ENCODE results near the gene PHRF1. TPM values are rescaled to one million over a fixed set of nuclear protein-coding genes. Genes with fewer than 3 reads are reported as not detected.
"Not testable (repeated sequence)": the region's sequence is repeated elsewhere in the genome, so short reads cannot be mapped to it uniquely, and the experiment has no call there.

PHRF1 gene
- total RNA-seq, 2 experiments from 2014 or later = 46.0 to 47.4 TPM

- POLR2A ChIA-PET = no interaction called here
- CTCF ChIA-PET = interaction anchor here (0.7 to 1.1 kb wide), 2 partner anchors 73 to 99 kb away, joined by 3 to 4 read pairs; no protein-coding TSS in a partner anchor
These were observed 77.6 kb downstream of the PHRF1 start for GRCh38 chr11:653837-654236.

DNA sequence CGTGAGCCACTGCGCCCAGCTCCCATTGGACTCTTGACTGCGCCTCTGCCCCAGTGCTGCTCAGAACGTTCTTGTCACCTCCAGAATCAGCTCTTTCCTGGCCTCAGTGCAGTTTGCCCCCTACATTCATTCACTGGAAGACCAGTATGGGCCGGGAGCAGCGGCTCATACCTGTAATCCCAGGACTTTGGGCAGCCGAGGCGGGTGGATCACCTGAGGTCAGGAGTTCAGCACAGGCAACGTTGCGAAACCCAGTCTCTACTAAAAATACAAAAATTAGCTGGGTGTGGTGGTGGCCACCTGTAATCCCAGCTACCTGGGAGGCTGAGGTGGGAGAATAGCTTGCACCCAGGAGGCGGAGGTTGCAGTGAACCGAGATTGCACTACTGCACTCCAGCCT, 78.2 kb downstream of the PHRF1 start:
- POLR2A ChIA-PET = not testable (repeated sequence)
- CTCF ChIA-PET = interaction anchor here (0.7 to 1.1 kb wide), 2 partner anchors 72 to 100 kb away, joined by 3 to 4 read pairs; no protein-coding TSS in a partner anchor

DNA sequence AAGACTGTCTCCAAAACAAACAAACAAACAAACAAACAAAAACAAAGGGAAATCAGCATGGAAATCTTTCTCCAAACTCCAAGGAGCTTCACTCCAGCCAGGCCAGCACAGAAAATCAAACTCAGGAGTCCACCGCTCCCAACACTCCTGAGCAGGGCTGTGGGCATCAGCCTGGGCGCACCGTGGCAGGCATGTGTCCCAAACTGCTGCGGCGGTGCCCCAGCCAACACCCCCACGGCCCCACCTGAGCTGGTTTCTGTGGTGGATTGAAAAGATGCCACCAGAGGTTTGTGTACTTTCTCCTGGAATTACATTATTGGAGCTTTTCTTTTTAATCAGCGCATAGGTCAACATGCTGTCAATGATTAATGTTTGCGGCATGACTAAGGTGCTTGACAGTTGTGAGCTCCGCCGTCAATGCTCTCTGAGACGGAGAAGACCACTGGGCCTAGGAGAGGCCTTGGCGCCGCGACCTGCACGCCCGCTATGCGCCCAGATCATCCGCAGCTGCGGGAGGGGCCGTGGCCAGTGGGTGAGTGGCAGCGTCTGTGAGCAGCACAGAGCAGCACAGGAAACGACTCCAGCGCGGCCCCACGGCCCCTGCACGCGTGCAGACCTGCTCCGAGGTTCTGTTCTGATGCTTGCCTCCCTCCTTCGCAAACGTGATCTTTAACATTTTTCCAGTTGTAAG, 78.9 kb downstream of the PHRF1 start:
- CTCF ChIA-PET = interaction anchor here (1.1 to 1.8 kb wide), 2 partner anchors 68 to 71 kb away, joined by 4 read pairs; no protein-coding TSS in a partner anchor
- POLR2A ChIA-PET = no interaction called here

DNA sequence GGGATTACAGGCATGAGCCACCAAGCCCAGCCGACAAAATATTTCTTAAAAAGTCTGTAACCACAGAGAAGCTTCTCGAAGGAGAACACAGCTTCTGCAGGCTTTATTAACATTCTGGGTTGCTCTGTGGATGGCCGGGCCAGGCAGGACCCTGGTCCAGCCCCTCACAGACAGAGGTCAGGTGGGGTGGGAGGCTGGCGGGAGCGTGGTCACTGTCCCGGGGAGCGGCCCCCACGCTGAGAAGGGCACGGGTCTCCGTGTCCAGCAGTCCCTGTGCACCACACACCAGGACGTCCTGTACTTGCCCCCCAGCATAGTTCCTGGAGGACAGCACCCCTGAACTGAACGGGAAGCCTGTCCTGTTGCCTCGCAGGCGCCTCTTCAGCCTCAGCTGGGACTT, 80.2 kb downstream of the PHRF1 start:
- ChIA-PET CTCF (interaction anchor here (1.8 to 2.1 kb wide), 2 partner anchors 67 kb away, joined by 4 to 8 read pairs; no protein-coding TSS in a partner anchor), POLR2A (no interaction called here)

DNA sequence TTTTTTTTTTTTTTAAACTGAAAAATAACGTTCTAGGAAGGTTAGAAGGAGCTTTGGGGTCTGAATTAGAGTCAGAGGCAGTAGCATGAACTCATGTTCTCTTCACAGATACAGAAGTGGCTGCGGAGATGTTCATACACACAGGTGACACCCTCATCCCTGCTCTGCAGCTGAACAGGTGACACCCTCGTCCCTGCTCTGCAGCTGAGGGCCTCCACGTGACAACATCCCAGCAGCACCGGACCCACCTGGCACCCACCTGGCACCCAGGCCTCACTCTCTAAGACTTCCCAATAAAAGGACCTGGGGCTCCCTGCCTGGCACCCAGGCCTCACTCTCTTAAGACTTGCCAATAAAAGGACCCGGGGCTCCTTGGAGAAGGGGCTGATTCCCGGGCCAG, 80.6 kb downstream of the PHRF1 start:
- ChIA-PET POLR2A (no interaction called here), CTCF (interaction anchor here (2.1 kb wide), 1 partner anchor 67 kb away, joined by 8 read pairs; no protein-coding TSS in a partner anchor)

DNA sequence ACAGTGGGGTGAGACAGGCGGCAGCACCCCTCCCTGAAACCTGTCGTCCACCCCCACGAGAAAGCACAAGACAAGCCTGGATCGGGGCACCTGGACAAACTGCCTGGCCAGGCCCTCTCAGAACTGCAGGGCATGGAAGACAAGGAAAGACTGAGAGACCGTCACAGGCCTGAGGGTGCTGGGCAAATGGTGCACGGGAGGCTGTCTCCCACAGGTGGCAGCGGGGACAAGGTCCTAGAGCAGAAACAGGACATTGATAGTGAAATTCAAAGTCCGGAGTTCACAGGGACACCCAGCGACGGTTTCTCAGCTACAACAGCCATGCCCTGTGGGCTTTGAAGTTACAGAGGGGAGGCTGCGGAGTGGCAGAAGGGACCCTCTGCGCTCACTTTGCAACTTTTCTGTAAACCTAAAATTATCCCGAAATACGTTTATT, 81.4 kb downstream of the PHRF1 start:
- POLR2A ChIA-PET = no interaction called here

GRCh38 chr11:659532-660085, 83.3 kb downstream of the PHRF1 start:
- ChIA-PET POLR2A (no interaction called here), CTCF (no interaction called here)

More for the DNA sequence above, 81.4 kb downstream of the PHRF1 start:
- CTCF ChIA-PET = interaction anchor here (2.1 kb wide), 1 partner anchor 66 kb away, joined by 8 read pairs; no protein-coding TSS in a partner anchor

GRCh38 chr11:660281-660680, 84.0 kb downstream of the PHRF1 start:
- POLR2A ChIA-PET = no interaction called here

GRCh38 chr11:660681-661444, 84.6 kb downstream of the PHRF1 start:
- POLR2A ChIA-PET = no interaction called here

More at GRCh38 chr11:660281-660680, 84.0 kb downstream of the PHRF1 start:
- CTCF ChIA-PET = interaction anchor here (1.3 to 2.6 kb wide), 2 partner anchors 11 to 63 kb away, joined by 3 to 13 read pairs; no protein-coding TSS in a partner anchor

More at GRCh38 chr11:660681-661444, 84.6 kb downstream of the PHRF1 start:
- CTCF ChIA-PET = interaction anchor here (1.1 to 2.6 kb wide), 3 partner anchors 11 to 70 kb away, joined by 3 to 13 read pairs (median 4); no protein-coding TSS in a partner anchor

Other genes starting within 250 kb of the PHRF1 start
- gene B4GALNT4, start 207.0 kb upstream of the PHRF1 start, total RNA-seq = under 1 TPM; 0.38 to 0.42 TPM
- gene PKP3, start 182.3 kb upstream of the PHRF1 start, total RNA-seq = under 1 TPM in 1 of 2 experiments, not detected in 1; 0.50 TPM
- 10 to 100 TPM; 34.4 to 35.6 TPM for gene SIGIRR, start 161.5 kb upstream of the PHRF1 start, total RNA-seq
- 10 to 100 TPM; 21.9 to 22.0 TPM for gene ANO9, start 134.5 kb upstream of the PHRF1 start, total RNA-seq
- 10 to 100 TPM; 26.2 to 30.0 TPM for gene PTDSS2, start 126.2 kb upstream of the PHRF1 start, total RNA-seq
- gene RNH1, start 69.2 kb upstream of the PHRF1 start, total RNA-seq = 100 to 1,000 TPM; 120 TPM
- gene HRAS, start 40.9 kb upstream of the PHRF1 start, total RNA-seq = 10 to 100 TPM; 75.2 to 79.1 TPM
- gene LRRC56, start 38.9 kb upstream of the PHRF1 start, total RNA-seq = 1 to 10 TPM; 1.8 to 2.1 TPM
- gene LMNTD2, start 15.7 kb upstream of the PHRF1 start, total RNA-seq = under 1 TPM; 0.75 to 0.89 TPM
- 10 to 100 TPM; 19.8 to 21.2 TPM for gene RASSF7, start 15.5 kb upstream of the PHRF1 start, total RNA-seq
- 1 to 10 TPM; 7.6 to 9.5 TPM for gene IRF7, start 39.5 kb downstream of the PHRF1 start, total RNA-seq
- gene CDHR5, start 48.5 kb downstream of the PHRF1 start, total RNA-seq = not detected
- not detected for gene SCT, start 50.7 kb downstream of the PHRF1 start, total RNA-seq
- under 1 TPM; 0.29 to 0.30 TPM for gene DRD4, start 60.8 kb downstream of the PHRF1 start, total RNA-seq
- gene DEAF1, start 118.8 kb downstream of the PHRF1 start, total RNA-seq = 10 to 100 TPM; 55.6 to 58.7 TPM
- gene TMEM80, start 119.3 kb downstream of the PHRF1 start, total RNA-seq = 10 to 100 TPM in 1 of 2 experiments, 1 to 10 TPM in 1; 8.9 to 11.2 TPM
- 10 to 100 TPM; 12.6 to 14.3 TPM for gene EPS8L2, start 129.8 kb downstream of the PHRF1 start, total RNA-seq
- gene TALDO1, start 171.0 kb downstream of the PHRF1 start, total RNA-seq = 100 to 1,000 TPM; 270 to 286 TPM
- 10 to 100 TPM; 52.6 to 60.4 TPM for gene GATD1, start 201.0 kb downstream of the PHRF1 start, total RNA-seq
- gene CEND1, start 213.6 kb downstream of the PHRF1 start, total RNA-seq = 1 to 10 TPM; 1.3 to 1.4 TPM
- 10 to 100 TPM; 81.1 to 83.9 TPM for gene SLC25A22, start 221.8 kb downstream of the PHRF1 start, total RNA-seq
- 10 to 100 TPM; 32.7 TPM for gene PIDD1, start 228.8 kb downstream of the PHRF1 start, total RNA-seq
- gene RPLP2, start 233.5 kb downstream of the PHRF1 start, total RNA-seq = 1,000 to 10,000 TPM; 2,602 to 2,630 TPM
- 10 to 100 TPM; 38.5 to 44.3 TPM for gene PNPLA2, start 242.4 kb downstream of the PHRF1 start, total RNA-seq

Measured in activated CD8-positive, alpha-beta memory T cell treated with anti-CD3 and anti-CD28 coated beads for 36 hours (primary cell).